Activated naive CD4-positive, alpha-beta T cell treated with Interleukin-2 at 50 U/mL for 16 hours (primary cell): ENCODE measurements around the gene CDK13.
"Not testable (repeated sequence)": the region's sequence is repeated elsewhere in the genome, so short reads cannot be mapped to it uniquely, and the experiment has no call there.

Source experiments
- DNase-seq: peaks from one replicate; pipeline ENCODE4 v3.0.0-alpha.2; 2020

The CDK13 gene

DNA sequence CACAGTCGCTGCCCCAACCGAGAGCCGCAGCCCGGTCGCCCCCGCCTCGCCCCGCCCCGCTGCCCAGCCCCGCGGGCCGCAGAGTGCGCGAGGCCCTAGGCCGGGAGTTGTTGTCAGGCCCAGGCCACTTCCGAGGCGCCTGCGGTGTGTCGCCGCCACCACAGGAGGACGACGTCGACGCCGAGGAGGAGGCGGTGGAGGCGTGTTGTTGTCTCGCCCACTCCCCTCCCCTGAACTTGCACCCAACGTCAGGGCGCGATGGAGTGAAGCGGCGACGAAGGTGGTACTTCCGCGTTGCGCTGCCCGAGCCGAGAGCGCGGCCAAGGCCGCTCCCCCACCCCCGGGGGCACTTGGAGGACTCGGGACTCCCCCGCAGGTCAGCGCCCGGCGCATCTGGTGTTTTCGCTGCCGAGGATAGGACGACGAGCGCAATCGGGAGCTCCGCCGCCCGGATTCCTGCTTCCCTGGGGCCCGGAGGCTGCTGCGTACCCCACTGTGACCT lies at the start of gene CDK13:
CDK13 (plus strand) TSS at position 286 of the 502 bp plus-strand sequence. CDS start 386 bp downstream, outside the sequence.
- peak; percentile 88 for DNase-seq

DNA sequence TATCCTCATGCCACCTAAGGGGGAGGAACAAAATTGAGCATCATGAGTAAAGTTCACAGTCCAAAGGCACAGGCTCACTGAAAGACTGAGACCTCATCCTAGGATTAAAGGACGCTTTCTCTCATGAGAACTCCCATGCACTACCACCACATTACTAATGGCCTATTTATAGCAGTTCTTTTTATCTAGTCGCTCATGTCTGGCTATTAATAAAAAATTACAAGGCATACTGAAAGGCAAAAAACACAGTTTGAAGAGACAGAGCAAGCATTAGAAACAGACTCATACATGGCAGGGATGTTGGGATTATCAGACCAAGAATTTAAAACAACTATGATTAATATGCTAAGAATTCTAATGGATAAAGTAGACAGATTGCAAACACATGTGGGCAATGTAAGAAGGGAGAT lies 46.0 kb upstream of the CDK13 start:
- DNase-seq, result no peak

DNA sequence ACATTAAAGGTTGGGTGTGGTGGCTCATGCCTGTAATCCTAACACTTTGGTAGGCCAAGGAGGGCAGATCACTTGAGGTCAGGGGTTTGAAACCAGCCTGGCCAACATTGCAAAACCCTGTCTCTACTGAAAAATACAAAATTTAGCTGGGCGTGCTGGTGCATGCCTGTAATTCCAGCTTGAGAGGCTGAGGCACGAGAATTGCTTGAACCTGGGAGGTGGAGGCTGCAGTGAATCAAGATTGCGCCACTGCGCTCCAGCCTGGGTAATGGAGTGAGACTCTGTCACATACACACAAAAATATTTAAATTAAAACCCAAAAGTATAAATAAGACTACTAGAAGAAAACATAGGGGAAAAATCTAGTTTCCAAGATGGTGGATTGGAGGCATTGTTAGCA lies 41.9 kb upstream of the CDK13 start:
- DNase-seq, result no peak

DNA sequence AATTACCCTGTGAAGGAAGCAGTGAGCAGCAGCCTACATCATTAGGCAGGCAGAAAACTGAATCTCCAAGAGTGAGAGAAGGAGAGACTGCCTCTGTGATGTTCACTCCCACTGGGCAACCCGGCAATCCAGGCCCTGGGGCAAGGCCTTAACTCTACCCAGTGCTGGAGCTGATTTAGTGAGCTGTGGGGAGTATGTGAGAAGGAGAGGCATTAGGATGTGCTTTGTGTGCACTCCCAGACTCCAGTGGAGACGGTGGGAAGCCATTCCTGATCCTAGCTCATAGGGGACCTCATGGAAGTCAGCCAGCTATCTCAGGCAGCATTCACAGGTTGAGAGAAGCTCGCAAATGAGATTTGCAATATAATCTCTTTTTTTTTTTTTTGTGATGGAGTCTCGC lies 41.1 kb upstream of the CDK13 start:
- DNase-seq, result no peak

DNA sequence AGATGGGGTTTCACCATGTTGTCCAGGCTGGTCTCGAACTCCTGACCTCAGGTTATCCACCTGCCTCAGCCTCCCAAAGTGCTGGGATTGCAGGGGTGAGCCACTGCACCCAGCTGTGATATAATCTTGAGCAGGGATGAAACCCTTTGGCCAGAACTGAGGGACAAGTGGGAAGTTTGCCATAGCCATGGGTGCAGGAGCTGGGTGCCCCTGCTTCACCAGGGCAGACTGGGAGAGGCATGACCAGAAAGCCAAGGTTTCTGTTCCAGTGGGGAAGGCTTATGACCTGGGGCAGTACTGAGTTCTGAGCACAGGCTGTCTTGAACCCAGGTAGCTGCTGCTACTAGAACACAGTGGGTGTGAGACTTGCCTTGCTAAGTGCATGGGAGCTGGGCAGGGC lies 40.5 kb upstream of the CDK13 start:
- no peak for DNase-seq

DNA sequence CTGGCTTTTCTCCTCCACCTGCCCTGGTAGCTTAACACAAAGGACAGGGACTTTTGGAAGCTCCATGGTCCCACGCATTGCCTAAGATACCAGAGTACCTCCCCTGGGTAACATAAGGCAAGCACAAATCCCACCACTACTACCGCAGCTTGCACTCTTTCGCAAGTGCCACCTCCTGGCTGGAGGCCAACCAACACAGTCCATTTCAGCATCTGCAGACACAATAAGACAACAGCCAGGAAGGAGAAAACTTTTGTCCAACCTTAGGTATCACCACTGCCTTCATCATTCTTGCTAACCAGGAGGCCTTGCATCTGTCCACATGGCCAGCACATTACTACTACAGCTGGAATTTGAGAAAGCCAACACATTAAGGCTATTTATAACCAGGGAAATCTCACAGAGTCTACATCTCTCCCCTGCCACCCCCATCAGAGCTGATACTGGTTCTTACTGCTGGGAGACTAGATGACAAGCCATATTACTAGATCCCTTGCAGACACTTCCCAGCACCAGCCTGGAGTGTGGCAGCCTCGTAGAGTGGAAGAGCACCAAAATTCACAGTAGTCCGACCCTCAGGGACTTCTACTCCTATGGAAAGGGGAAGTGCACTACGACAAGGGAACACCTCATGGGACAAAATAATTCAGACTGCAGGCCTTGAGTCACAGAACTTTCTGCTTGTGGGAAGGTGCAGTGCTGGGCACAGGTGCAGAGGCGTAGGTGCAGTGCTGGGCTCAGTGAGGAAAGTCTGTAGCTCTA lies 39.8 kb upstream of the CDK13 start:
- DNase-seq, result no peak

DNA sequence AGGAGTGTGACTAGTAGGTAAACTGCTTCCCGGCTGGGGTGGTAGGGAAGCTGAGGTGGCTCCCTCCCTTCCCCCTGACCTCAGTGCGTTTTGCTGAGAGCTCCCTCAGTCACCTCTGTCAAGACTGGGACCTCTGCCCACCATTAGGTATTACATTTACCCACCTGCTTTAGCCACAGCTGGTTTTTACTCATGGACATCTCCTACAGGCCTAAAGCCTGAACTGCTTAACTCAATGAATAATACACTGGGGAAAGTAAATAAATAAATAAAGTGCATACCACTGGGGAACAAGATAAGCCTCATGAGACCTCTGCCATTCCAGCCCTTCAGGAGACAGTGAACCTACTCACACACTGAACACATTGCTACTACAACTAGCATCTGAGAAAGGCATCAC lies 38.9 kb upstream of the CDK13 start:
- DNase-seq, result no peak

DNA sequence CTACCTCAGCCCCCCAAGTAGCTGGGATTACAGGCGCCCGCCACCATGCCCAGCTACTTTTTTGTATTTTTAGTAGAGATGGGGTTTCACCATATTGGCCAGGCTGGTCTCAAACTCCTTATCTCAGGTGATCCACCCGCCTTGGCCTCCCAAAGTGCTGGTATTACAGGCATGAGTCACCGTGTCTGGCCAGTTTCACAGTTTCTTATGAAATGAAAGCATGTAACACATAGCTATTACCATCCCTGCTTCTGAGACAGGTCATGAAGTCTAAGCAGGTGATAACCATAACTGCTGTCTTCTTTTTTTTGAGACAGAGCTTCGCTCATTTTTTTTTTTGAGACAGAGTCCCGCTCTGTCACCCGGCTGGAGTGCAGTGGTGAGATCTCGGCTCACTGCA lies 34.2 kb upstream of the CDK13 start:
- not testable (repeated sequence) for DNase-seq

DNA sequence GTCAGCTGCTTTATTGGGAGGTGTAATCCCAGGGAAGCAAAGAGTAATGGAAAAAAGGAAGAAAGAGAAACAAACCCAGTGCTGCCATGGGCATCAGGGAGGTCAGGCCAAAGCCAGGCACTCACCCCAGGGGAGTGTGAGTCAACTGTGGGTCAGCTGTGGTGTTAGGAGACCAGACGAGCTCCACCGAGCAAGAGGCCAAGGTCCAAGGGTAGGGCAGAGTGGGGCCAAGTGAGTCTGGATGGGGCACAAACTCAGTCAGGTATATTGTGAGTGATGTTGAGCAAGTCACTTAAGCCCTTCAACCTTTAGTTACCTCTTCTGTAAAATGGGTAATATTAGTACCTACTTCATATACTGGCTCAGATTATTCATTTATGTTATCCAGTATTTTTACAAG lies 30.4 kb upstream of the CDK13 start:
- DNase-seq, result no peak

DNA sequence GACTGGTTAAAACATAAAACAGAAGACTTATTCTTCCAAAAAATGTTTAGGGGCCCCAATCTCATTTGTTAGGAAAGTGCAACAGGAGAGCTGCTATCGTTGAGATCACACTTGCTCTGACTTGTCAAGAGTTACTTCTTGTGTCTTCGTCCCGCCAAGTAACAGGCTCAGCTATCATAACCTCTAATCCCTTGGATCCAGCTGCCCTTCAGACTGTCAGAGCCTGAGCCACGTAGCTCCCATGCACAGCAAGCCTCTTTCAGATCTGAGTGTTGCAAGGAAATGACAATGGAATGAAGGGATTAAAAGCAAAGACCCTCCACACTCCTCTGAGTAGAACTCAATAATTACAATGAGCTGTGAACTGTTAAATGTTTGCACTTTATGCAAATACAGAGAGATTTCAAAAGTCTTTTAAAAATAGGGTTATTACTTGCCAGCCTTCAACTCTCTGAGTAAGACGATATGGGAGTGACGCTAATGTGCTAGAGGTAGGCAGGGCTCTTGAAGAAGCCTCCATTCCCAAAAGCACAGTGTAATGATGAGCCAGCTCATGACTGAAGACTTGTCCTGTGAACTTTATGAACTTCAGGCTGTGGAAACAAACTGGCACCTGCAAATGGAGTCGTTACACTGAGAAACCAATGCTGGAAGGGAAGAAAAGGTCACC lies 28.4 kb upstream of the CDK13 start:
- DNase-seq, result no peak

DNA sequence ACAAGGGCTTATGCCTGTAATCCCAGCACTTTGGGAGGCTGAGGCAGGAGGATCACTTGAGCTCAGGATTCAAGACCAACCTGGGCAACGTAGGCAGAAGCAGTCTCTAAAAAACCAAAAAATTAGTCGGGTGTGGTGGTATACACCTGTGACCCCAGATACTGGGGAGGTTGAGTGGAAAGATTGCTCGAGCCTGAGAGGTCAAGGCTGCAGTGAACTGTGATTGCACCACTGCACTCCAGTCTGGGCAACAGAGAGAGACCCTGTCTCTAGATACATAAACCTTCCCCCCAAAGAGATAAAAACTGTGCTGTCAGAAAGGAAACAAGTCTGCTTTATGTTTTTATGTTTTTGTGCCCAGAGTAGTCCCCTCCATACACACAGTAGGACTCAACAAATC lies 27.5 kb upstream of the CDK13 start:
- DNase-seq, result no peak

DNA sequence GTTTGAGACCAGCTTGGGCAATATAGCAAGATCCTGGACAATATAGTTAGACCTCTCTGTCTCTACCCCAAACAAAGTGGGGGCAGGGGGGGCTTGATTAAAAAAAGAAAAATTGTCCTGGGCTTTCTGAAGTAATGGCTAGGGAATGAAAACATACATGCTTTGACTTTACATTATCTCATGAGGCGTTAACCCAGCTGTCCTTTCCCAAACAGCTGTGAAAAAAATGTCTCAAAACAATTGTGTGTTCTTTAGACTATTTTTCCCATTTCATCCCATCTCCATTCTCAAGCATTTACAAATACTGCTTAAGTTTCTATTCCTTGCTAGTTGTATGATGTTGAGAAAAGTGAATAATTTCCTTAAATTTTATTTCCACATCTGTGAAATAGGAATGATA lies 27.0 kb upstream of the CDK13 start:
- DNase-seq, result no peak

DNA sequence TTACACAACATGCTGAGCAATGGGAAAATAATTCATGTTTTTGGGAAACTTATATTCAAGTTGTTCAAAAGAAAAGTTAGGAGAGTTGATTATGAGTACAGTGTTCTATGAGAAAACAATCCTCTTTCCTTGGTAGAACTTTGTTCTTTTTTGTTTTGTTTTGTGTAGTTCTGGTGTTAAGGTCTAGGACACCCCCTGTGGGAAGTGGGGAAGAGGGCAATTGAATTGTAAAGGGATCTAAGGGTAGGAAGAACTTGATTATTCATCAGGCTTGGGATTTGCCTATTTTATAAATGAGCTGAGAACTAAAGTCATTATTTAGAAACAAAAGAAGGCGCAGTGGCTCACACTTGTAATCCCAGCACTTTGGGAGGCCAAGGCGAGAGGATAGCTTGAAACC lies 25.9 kb upstream of the CDK13 start:
- DNase-seq, result no peak

DNA sequence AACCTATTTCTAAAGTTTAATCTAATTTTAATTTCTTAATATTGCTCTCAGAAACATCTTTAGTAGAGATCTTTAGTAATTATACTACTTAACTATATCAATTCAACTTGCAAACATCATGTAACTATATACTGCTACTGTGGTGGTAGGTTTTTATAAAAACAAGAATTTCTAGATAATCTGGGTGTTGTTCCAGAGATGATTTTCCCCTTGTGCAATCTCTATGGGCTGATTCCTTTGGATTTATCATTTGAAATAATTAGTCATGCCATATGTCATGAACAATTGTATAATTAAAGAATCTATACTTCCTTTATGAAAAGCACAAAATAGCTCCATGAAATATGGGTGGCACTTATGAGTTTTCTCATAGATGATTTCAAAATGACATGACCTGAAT lies 23.9 kb upstream of the CDK13 start:
- no peak for DNase-seq

DNA sequence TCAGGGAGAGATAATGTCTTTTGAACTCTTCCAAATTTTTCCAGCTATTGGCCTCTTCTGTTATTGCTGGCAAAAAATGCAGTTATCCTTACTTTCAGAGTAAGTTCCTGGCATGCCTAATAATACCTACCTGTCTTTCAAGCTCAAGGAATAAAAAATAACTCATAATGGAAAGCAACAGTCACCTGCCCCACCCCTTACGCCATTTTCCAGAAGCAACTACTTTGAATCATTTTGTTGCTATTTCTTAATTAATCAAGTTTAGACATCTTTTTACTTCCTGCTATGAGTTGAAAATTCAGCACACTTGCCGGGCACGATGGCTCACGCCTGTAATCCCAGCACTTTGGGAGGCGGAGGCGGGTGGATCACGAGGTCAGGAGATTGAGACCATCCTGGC lies 23.0 kb upstream of the CDK13 start:
- DNase-seq, result no peak

DNA sequence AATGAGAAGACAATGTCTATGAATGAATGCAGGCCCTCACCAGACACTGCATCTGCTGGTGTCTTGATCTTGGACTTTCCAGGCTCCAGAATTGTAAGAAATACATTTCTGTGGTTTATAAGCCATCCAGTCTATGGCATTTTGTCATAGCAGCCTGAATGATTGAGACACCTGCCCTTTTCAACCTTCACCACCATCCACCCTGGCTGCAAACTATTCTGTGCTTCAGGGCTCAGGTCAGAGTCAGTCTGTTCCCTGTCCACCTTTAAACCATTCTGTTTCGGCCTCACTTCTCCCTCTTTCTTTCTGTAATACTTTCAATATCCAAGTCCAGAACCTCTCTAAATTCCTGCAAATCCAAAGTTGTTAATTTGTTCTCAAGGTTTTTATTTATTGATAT lies 15.9 kb upstream of the CDK13 start:
- DNase-seq, result no peak

DNA sequence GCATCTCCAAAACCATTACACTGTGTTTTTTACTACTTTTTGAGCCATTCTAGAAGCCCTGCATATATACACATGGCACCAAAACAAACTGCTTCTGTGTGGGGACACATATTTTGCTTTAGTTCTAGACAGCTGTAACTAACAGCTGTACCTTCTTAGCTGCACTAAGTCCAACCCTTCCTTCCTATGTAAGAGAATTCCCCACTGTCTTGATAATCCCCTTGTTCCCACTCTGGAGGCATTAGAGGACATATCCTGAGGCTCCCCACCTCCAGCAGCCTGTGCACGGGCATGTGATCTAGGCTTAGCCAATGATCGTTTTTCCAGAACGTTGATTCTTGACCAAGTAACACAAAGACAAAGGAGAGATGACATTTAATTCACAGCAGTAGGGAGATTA lies 13.3 kb upstream of the CDK13 start:
- no peak for DNase-seq

DNA sequence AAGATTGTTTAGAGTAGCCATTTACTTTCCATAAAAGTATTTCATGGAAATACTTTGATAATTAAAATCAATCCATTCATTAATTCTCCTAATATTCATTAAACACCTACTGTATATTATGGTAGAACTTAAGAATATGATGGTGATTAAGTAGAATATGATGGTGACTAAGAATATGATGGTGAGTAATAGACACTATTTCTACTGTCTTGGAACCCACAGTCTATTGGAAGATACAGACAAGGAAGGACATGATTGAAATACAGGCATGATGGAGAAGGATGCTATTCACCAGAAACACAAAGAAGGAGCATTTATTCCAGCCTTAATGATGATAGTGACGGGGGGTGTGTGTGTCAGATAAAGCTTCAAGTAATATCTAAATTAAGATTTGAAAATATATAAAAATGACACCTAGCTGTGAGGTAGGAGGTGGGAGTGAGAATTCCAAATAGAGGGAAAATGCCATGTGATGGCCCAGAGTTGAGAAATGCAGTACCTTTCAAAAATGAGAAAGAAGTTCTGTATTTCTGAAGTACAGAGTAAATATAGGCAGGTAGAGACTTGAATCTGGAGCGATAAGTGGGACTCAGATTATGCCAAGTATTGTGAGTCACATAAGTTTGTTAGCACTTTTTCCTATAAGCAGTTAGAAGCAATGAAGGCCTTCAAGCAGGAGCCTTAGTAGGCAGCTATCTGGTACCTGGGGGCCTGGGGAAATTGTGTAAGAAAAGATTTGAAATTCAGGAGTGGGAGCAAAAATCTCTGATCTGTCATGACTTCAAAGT lies 12.5 kb upstream of the CDK13 start:
- DNase-seq, result no peak

DNA sequence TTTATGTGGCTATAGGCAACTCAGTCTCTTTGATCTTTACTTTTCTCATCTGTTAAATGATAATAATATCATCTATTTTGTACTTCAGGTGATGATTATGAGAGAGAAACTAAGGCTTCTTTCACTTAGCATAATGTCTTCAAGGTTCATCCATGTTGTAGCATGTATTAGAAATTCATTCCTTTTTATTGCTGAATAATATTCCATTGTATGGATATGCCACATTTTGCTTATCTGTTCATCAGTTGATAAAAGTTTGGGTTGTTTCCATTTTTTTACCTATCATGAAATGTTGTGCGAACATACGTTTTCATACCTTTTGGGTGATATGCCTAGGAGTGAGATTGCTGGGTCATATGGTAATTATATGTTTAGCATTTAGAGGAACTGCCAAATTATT lies 7.2 kb upstream of the CDK13 start:
- no peak for DNase-seq

DNA sequence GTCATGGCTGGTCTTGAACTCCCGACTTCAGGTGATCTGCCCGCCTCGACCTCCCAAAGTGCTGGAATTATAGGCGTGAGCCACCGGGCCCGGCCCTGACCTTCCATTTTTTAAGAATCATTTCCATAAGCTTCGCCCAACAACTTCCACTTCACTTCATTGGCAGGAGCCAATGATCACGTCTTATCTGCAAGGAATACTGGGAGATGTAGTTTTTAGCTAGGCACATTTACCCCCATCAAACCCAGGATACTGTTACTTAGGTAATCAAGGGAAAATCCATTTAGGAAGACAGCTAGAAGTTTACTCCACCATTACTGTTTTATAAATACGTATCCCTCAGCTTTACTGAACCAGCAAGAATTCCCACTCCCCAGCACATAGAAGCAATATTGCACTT lies 3.4 kb upstream of the CDK13 start:
- DNase-seq, result no peak

DNA sequence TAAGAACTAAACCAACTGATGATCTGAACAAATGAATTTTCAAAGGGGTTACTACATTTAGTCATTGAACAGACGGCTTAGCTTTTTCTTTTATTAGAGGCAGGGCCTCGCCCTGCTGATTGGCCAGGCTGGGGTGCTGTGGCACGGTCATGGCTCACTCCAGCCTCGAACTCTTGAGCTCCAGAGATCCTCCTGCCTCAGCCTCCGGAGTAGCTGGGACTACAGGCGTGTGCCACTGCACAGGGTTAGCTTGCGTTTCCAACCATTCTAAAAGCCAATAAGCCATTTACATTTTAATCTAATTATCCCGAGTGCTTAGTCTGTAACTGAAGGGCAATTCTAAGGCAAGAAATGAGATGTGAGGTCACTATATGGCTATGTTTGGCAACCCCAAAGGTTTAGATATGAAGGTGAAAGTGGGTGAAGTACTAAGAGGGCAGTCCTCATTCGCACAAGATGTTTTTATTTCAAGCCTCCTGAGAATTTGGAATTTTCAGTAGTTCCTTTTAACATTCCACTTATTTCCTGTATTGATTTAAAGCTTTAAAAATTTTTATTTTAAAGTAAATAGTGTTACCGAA lies 1.6 kb upstream of the CDK13 start:
- peak; percentile 7 for DNase-seq

DNA sequence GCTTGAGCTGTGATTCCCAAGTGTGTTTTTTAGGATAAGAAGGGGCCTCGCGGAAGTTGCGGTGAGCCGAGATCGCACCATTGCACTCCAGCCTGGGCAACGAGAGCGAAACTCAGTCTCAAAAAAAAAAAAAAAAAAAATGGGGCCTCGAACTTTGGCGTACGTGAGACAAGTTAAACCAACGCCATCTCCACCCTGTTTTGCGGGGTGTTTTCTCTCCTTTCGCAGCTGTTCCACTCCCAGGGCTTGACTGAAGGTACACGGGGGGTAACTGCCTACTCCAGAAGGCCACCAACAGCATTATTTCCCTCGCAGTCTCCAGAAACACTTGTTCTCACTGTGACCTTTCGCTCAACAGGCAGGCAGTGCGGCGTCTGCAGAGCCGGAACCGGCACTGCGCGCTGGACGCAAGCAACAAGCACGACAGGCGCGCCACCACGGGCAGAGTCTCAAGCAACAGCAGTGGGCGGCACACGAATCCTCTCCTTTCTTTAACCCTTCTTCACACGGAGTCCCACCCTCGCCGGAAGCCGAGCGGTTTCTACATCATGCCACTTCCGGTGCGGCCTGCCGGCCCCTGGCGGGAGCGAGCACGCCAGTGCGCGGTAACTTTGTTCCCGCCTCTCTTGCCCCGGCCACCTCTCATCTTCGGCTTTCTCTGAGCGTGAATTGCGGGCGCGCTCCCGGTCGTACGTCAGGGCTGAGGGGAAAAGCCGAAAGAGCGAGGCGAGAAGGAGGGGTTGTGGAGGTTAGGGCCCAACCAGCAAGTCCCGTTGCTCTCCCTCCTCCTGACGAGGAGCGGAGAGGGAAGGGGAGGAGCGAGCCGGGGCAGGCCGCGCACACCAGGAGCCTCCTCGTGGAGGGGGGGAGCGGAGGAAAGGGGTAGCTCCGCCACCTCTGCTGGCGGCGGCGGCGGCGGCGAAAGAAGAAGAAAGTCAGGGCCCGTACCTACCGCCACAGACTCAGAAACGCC lies 814 bp upstream of the CDK13 start:
- DNase-seq, result peak; percentile 98
